Astrocyte (in vitro differentiated cells and primary cell): ENCODE data around the gene FSTL4.

Experiments used
- CTCF ChIP-seq: IDR thresholded peaks from 2 replicates; pipeline ENCODE4 v1.5.1; 2011; ENCODE audit warnings: low read depth, mild to moderate bottlenecking, inconsistent platforms, low read length, moderate library complexity; ENCODE audit not compliant: insufficient read depth
- EZH2 ChIP-seq: IDR thresholded peaks from 2 replicates; pipeline ENCODE4 v1.6.1; 2012; ENCODE audit warnings: mild to moderate bottlenecking, low read length, inconsistent platforms; ENCODE audit not compliant: insufficient read depth

- TF ChIP-seq EZH2 (no peak), CTCF (no peak)
These were observed 220.8 kb downstream of the FSTL4 start for GRCh38 chr5:133391354-133392136.
